ENCODE data around the gene IMMP2L.

Gene IMMP2L

GRCh38 chr7:111004310-111004901 is 557.9 kb downstream of the IMMP2L start:
- Histone ChIP-seq H3K4me3 (replicated peaks; ENCODE audit: low read depth, low read length) (no peak overlapping the region), H3K27me3 (replicated peaks; ENCODE audit: control insufficient read depth, insufficient read depth, low read length) (no peaks in the 10 kb centered on the region), H3K36me3 (ENCODE audit: control insufficient read depth, insufficient read depth, low read length) (no peaks in the 10 kb centered on the region)
- no peak for TF ChIP-seq CTCF (IDR thresholded peaks at IDR 0.05; ENCODE audit: insufficient read depth, low read length, poor library complexity, severe bottlenecking)
- no peak for DNase-seq (ENCODE audit: extremely low read depth, insufficient read length)

DNA sequence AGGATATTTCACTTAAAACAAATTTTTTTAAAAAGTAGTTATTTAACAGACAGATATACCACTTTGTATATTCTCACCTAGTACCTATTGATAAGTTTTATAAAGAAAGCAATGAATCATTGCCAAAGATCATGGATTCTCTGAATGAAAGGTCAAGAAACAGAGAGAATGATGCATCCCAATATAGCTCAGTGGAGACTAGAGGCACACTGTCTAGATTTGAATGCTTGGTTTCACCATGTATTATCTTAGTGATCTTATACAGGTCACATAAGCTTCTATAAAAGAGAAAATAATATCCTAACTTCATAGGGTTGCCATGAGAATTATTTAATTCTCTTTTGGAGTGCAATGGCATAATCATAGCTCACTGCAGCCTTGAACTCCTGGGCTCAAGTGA is 558.4 kb downstream of the IMMP2L start:
- Histone ChIP-seq H3K36me3 (ENCODE audit: control insufficient read depth, insufficient read depth, low read length) (no peaks in the 10 kb centered on the region), H3K4me3 (replicated peaks; ENCODE audit: low read depth, low read length) (no peak overlapping the region), H3K27me3 (replicated peaks; ENCODE audit: control insufficient read depth, insufficient read depth, low read length) (no peaks in the 10 kb centered on the region)
- TF ChIP-seq CTCF (IDR thresholded peaks at IDR 0.05; ENCODE audit: insufficient read depth, low read length, poor library complexity, severe bottlenecking): no peak
- no peak for DNase-seq (ENCODE audit: extremely low read depth, insufficient read length)

- no peak for TF ChIP-seq CTCF (IDR thresholded peaks at IDR 0.05; ENCODE audit: insufficient read depth, low read length, poor library complexity, severe bottlenecking)
- no peak overlapping the region for H3K4me3 ChIP-seq (replicated peaks; ENCODE audit: low read depth, low read length)
- no peaks in the 10 kb centered on the region for H3K36me3 ChIP-seq (ENCODE audit: control insufficient read depth, insufficient read depth, low read length)
- no peak for DNase-seq (ENCODE audit: extremely low read depth, insufficient read length)
- H3K27me3 ChIP-seq (replicated peaks; ENCODE audit: control insufficient read depth, insufficient read depth, low read length): no peaks in the 10 kb centered on the region
These were observed 568.0 kb downstream of the IMMP2L start for GRCh38 chr7:110994028-110994967.

- H3K27me3 ChIP-seq (replicated peaks; ENCODE audit: control insufficient read depth, insufficient read depth, low read length): no peaks in the 10 kb centered on the region
- no peak for DNase-seq (ENCODE audit: extremely low read depth, insufficient read length)
- H3K4me3 ChIP-seq (replicated peaks; ENCODE audit: low read depth, low read length): no peak overlapping the region
- no peaks in the 10 kb centered on the region for H3K36me3 ChIP-seq (ENCODE audit: control insufficient read depth, insufficient read depth, low read length)
- no peak for TF ChIP-seq CTCF (IDR thresholded peaks at IDR 0.05; ENCODE audit: insufficient read depth, low read length, poor library complexity, severe bottlenecking)
These were observed 573.3 kb downstream of the IMMP2L start for GRCh38 chr7:110988890-110989501.

GRCh38 chr7:110988348-110988747 is 573.9 kb downstream of the IMMP2L start:
- Histone ChIP-seq H3K36me3 (ENCODE audit: control insufficient read depth, insufficient read depth, low read length) (no peaks in the 10 kb centered on the region), H3K4me3 (replicated peaks; ENCODE audit: low read depth, low read length) (no peak overlapping the region), H3K27me3 (replicated peaks; ENCODE audit: control insufficient read depth, insufficient read depth, low read length) (no peaks in the 10 kb centered on the region)
- no peak for TF ChIP-seq CTCF (IDR thresholded peaks at IDR 0.05; ENCODE audit: insufficient read depth, low read length, poor library complexity, severe bottlenecking)
- DNase-seq (ENCODE audit: extremely low read depth, insufficient read length): no peak

Data from GM06990 (cell line).